Embryonic facial prominence (tissue), 1 donor: ENCODE measurements around the gene ZNF519.
A peak's percentile ranks its signal among the peaks of the same experiment; 100 is the strongest.

Experiments used
- DNase-seq: peaks from one replicate; pipeline ENCODE4 v3.0.0-alpha.2; 2016; ENCODE audit errors: extremely low spot score

ZNF519 gene

GRCh38 chr18:14098428-14098827 lies 33.8 kb downstream of the ZNF519 start:
- DNase-seq = no peak

GRCh38 chr18:14097761-14098160 lies 34.5 kb downstream of the ZNF519 start:
- DNase-seq = no peak

DNA sequence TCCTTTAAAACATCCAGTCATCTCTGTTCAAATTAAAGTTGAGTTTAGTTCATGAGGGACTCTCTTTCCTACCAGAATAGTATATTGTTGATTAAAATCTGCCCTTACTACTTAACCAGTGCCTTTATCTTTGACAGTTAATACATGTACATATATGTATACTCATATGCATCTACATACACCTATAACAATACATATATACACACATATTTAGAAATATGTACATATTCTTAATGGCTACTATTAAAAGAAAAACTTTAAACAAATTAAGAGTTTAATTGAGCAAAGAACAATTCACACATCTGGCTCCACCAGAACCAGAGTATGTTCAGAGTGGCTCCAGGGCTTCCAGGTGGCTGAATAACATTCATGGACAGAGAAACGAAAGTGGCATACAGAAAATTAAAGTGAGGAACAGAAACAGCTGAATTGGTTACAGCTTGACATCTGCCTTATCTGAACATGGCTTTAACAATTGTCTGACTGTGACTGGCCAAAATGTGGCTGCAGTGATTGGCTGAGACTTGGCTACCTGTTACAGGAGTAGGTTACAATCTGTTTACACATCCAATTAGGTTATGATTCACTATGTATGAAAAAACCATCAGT lies 38.8 kb downstream of the ZNF519 start:
- no peak for DNase-seq

DNA sequence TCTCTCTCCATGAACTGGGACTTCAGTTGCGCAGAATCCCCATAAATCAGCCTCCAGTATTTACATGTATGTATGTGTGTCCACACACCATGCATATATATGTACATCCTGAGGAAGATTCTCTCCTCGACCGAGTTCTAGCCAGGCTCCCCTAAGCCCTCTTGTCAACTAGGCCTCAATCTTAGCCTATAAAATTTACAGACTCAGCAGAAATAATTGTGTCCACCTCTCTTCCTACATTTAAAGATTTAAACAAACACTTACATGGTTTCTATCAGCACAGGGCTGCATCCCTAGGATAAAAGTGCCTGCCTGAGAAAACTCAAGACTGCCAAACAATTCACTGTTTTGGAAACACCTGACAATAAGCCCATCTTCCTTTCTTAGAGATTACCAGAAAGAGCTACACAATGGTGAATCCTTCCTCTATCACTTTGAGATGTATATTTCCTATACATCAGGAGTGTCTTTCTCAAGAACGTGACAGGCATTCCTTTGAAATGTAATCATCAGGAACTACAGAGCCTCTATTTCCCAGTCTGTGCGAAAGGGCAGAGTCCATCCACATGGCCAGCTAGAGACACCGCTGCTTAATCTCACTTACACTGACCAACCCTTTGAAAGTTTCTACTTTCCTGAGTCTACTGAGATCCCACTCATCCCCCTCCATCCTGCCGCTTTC lies 39.5 kb downstream of the ZNF519 start:
- no peak for DNase-seq

DNA sequence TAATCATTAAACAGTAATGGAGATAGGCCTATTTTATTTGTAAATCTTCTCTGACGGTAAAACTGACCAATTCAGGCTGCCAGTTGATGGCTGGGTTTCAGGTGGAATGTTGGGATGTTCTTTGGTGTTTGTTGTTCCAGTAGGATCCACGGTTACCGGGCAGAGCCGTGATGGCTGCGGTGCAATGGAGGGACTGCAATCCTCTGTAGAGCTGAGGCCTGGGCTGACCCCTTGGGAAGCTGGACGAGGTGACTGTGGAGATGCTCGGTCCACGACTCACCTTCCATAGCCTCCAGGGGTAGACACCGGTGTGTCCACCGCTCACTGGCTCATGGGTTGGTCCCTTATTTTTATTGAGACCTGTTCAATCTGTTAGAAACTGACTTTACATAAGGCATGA lies 42.5 kb downstream of the ZNF519 start:
- DNase-seq = no peak

GRCh38 chr18:14089191-14089590 lies 43.0 kb downstream of the ZNF519 start:
- no peak for DNase-seq

GRCh38 chr18:14086458-14087231 lies 45.6 kb downstream of the ZNF519 start:
- DNase-seq = peak; percentile 15

DNA sequence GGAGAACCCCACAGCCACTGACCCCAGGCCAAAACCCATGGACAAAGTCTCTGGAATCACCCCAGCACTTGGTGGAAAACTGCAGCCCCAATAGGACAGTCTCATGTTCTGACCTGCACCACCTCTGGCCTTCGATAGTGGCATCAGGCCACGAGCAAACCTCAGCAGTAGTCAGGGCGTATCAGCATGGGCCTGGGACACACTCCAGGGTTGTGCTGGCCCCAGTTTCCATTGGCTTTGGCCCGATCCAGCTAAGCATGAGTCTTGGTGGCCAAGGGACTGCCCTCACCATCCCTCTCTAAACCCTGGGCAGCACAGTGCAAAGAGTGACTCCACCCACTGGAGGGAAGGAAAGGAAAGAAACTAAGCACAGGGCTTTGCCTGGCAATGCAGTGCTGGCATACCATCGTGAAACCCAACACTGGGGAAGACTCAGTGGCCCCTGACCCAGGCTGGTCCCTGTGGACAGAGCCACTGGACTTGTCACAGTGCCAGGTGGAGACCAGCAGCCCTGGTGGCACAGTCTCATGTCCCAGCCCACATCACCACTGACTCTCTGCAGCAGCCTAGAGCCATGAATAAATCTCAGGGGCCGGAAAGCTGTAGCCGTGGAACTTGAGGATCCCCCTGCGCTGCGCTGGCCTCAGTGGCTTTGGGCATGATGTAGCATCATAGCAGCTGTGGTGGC lies 46.3 kb downstream of the ZNF519 start:
- no peak for DNase-seq

DNA sequence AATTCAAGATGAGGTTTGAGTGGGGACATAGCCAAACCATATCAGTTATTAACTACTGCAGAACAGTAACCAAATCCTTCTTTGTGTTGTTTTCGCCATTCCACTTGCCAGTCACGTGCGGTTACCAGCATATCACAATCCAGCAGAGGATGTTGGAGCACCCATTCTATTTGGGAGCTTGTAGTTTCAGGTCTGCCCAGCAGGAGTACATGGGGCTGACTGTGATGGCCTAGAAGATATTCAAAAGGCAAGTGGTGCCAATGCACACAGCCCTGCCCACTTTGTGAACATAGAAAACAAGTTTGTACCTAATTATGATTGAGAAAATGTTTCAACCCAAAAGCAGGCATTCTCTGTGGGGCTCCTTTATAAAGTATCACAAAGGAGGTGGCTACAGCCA lies 57.0 kb downstream of the ZNF519 start:
- no peak for DNase-seq

GRCh38 chr18:14074187-14074586 lies 58.0 kb downstream of the ZNF519 start:
- DNase-seq = no peak

- DNase-seq = no peak
These were observed 78.6 kb downstream of the ZNF519 start for GRCh38 chr18:14053661-14054060.
